NCI-H748 treated with DMSO at 0.1 percent for 48 hours (cell line): ENCODE results near the gene TMEM120A.
A peak's percentile ranks its signal among the peaks of the same experiment; 100 is the strongest.

Experiments
- DNase-seq: peaks from one replicate; lab custom pipeline; 2025; lab: John Stamatoyannopoulos, UW

TMEM120A gene

GRCh38 chr7:75995052-75995471 is 667 bp upstream of the TMEM120A start:
- no peak for DNase-seq

DNA sequence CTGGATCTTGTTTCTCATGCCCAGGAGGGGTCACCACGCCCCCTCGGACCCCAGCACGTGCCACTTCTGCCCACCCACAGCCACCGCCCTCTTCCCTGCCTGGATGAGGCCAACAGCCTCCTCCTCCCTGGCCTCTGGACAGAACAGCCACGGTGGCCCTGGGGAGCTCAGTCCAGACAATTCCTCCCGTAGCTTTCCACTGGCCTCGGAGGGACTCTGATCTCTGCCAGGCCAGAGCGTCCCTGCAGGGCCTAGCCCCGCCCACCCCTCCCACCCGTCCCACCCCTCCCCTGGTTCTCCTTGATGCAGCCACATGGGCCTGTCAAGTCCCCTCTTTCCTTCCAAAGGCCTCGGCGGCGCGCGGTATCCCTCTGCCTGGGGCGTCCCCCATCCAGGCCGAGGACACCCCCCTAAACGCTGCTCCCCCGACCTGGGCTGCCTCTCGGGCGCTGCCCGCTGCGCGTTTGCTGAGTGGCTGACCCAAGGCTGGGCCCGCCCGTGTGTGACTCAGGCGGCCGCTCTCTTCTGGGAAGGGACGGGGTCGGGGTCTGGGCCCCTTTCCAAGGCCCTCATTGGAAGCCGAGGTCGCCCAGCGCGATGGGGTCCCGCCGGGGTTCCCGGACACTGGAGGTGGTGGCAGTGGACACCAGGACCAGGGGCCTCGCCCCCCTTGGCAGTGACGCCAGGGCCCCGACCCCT is 557 bp downstream of the TMEM120A start:
- DNase-seq: peak; percentile 5

DNA sequence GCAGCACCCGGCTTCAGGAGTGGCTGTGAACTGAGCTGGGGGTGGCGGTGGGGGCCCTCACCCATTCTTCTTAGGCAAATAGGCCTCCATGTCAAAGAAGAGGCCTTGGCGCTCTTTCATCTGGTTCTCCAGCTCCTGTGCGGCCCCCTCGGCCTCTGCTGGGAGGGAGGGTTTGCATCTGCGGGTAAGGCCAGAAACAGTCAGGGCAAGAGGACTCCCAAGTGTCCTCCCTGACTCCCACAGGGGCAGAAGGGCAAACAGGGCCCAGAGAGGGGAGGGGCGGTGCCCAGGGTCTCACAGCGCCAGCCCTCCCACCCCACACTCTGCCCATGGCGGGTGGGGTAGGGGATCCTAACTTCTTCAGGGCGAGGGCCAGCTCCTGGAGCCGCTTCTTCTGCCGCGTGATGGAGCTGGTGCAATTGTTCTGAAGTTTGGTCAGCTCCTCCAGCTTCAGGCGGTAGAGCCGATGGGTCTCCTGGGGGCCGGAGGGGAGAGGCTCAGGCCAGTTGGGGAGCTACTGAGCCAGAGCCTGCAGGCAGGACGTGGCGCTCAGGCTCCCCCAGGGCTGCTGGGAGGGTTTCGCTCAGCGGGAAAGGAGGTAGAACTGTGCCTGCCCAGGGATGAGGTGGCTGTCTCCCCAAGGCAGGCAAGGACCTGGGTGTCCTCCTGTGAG is 2.2 kb downstream of the TMEM120A start:
- DNase-seq: no peak

DNA sequence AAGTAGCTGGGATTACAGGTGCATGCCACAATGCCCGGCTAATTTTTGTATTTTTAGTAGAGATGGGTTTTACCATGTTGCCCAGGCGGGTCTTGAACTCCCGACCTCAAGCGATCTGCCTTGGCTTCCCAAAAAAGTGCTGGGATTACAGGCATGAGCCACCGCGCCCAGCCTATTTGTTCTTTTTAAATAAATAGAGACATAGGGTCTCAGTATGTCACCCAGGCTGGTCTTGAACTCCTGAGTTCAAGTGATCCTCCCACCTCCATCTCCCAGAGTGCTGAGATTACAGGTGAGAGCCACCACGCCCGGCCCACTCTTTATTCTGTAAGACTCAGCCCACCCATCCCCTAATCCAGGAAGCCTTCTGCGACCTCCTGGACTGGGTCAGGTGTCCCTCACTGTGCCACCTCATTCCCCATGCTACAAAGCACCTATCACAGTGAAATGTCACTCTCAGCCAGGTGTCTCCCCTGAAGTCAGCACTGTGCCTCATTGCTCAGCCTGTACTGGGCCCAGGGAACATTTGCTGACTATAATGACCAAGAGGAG is 2.8 kb downstream of the TMEM120A start:
- no peak for DNase-seq

DNA sequence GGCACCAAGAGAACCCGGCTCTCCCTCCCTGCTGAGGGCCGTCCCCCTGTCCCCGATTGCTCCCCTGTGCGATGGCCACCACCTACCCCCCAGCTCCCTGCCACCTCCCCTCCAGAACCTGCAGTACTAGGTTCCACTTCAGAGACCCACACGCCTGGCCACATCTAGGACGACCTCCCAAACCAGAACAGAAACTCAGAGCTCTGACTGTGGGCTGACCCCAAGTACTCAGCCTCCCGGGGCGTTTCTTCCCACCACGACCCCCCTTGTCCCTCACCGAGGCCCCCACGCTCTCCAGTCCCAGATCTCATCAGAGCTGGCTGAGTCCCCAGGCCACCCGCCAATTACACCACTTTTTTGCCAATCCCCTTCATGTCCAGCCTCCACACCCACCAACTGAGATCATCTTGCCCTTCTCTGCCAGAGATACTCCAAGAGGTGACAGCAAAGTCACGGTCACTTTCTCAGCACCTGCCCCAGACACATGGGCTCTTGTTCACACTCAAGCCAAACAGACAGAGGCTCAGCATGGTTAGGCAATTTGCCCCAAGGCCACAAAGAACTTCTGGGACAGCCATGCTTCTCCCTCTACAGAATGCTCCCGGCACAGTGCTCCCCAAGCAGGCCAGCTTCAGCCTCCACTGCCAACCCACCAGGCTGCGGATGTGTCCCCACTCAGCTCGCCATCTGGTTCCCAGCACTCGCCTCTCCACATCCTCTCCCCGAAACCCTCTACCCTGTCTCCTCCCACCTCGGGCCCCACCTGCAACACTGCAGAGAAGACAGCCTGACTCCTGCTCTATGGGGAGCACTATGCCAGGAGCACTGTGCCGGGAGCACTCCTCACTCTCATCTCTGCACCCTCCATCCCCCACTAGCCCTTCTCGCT is 4.7 kb downstream of the TMEM120A start:
- DNase-seq: no peak

DNA sequence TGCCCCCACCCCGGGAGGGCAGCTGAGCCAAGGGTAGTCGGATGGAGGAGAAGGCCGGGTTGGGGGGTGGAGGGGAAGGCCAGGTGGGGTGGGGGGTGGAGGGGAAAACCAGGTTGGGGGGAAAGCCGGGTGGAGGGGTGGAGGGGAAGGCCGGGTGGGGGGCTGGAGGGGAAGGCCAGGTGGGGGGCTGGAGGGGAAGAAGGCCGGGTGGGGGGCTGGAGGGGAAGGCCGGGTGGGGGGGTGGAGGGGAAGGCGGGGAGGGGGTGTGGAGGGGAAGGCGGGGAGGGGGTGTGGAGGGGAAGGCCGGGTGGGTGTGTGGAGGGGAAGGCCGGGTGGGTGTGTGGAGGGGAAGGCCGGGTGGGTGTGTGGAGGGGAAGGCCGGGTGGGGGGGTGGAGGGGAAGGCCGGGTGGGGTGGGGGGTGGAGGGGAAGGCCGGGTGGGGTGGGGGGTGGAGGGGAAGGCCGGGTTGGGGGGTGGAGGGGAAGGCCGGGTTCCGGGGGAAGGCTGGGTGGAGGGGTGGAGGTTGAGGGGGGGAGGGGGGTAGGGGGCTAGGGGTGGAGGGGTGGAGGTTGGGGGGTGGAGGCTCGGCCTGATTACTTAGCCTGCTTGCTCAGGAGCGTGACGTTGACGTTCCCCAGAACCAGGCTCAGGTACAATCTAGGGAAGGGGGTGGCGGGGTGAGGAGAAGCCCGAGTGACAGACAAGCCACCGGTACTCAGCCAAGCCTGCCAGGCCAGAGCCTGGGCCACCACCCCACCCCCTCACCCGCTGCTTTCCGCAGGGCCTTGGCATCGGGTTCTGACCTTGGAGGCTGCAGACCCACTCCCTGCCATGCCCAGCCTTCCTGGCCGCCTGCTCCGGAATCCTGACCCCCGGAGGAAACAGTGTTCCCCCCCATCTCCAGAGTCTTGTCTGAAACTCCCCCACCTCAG is 5.6 kb downstream of the TMEM120A start:
- DNase-seq: no peak

DNA sequence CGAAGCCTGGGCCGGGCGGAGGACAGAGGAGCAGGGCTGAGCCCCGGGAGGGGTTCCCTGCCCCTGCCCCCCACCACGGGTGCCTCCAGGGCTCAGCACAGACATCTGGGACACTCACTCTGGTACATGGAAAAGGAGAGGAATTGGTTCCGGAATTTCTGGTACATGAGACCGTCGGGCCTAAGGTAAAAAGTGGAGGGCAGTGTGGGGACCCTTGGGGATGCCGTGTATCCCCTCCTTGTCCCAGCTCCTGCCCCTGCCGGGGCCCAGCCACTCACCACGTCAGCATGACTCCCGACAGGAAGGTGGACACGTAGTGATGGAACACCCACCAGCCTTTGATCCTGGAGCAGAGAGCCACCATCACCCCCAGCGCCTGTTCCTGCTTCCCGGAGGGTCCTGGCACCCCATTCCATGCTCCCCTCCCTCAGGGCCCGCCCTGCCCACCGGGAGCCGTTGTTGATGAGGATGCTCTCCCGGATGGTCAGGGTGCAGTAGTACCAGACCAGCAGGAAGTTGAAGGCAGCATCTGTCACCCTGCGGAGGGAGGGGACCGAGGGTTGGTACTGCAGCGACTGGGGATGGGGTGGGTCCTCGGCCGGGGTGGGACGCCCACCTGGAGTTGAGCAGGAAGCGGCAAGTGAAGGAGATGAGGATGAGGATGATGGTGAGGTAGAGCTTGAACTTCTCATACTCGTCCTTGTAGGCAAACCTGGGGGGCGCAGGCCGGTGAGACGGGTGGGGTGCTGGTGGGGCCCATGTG is 6.4 kb downstream of the TMEM120A start:
- no peak for DNase-seq

DNA sequence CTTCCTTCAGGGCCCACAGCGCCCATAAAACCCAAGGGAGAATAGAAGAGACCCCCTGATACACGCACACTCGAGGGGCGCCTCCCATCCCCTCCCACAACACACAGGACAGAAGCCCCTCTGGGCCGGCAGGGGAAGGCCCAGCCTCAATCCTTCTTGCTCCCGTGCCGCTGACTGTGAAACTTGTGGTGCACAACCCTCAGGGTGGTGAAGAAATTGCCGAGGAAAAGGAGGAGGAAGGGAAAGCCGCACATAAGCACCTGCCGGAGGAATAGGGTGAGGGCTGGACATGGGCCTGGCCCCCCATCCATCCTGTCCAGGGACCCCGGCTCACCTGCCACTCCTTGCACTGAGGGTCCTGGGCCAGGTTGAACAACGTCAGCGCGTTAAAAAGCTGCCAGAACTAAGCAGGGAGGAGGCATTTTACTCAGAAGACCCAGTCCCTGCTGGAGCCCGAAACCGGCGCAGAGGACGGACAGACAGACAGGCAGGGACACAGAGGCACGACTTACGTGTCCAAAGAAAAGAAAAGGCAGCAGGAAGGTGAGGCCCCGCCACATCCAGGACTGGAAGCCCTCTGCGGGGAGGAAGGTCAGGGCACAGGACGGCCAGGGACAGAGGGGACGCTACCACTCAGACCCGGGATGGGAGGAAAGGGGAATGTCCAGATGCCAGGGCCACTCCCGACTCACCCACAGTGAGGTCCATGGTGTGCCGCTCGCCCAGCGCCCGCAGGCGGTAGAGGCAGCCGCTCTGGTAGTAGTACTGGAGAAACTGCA is 7.2 kb downstream of the TMEM120A start:
- no peak for DNase-seq

GRCh38 chr7:75986147-75986781 is 8.1 kb downstream of the TMEM120A start:
- no peak for DNase-seq

DNA sequence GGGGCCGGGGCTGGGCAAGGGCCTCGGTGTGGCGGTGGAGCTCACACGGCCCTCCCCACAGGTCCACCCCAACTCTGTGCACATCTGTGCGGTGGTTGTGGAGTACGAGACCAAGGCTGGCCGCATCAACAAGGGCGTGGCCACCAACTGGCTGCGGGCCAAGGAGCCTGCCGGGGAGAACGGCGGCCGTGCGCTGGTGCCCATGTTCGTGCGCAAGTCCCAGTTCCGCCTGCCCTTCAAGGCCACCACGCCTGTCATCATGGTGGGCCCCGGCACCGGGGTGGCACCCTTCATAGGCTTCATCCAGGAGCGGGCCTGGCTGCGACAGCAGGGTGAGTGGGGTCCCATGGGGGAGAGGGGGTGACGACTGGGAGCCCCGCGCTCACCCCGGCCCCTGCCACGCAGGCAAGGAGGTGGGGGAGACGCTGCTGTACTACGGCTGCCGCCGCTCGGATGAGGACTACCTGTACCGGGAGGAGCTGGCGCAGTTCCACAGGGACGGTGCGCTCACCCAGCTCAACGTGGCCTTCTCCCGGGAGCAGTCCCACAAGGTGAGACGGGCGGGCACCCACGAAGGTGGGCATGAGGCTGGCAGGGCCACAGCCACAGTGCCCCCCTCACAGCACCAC is 8.8 kb downstream of the TMEM120A start:
- no peak for DNase-seq

DNA sequence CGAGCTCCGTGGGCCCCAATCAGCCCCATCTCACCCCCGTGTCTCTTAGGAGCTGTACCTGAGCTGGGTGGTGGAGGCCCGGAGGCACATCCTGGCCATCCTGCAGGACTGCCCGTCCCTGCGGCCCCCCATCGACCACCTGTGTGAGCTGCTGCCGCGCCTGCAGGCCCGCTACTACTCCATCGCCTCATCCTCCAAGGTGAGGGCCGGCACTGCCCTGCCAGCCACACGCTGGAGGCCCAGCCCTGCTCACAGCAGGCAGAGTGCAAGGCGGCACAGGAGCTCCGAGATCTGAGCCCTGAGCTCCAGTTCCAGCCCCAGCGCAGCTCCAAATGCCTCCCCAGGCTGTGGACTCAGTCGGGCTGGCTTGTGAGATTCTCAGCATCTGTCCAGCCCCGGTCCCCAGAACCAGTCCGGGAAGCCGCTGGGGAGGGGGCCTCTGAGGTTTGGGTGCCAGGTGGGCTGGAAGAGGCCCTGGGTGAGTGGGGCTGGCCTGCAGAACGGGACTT is 9.3 kb downstream of the TMEM120A start:
- DNase-seq: no peak

GRCh38 chr7:75984130-75985008 is 10.0 kb downstream of the TMEM120A start:
- no peak for DNase-seq

DNA sequence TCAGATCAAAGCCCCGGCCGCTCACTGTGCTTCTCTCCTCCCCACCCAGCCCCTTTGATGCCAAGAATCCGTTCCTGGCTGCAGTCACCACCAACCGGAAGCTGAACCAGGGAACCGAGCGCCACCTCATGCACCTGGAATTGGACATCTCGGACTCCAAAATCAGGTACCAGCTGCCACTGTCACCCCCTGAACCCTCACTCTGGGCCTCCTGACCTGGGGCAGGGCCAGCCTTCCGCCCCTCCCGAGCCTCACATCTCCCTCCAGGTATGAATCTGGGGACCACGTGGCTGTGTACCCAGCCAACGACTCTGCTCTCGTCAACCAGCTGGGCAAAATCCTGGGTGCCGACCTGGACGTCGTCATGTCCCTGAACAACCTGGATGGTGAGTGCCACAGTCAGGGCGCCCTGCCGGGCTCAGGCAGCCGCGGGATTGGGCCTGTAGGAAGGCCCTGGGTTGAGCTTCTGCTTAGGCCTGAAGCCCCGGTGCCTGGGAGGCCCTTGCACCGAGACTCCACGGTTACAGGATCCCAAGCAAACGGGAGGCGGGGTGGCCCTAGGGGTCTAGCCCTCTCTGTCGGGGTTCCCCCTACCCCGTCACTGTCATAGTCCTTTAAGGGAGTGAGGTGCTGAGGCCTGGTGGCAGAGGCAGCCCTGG is 10.8 kb downstream of the TMEM120A start:
- DNase-seq: no peak

- no peak for DNase-seq
Observed at GRCh38 chr7:75982306-75983064, 11.9 kb downstream of the TMEM120A start.

DNA sequence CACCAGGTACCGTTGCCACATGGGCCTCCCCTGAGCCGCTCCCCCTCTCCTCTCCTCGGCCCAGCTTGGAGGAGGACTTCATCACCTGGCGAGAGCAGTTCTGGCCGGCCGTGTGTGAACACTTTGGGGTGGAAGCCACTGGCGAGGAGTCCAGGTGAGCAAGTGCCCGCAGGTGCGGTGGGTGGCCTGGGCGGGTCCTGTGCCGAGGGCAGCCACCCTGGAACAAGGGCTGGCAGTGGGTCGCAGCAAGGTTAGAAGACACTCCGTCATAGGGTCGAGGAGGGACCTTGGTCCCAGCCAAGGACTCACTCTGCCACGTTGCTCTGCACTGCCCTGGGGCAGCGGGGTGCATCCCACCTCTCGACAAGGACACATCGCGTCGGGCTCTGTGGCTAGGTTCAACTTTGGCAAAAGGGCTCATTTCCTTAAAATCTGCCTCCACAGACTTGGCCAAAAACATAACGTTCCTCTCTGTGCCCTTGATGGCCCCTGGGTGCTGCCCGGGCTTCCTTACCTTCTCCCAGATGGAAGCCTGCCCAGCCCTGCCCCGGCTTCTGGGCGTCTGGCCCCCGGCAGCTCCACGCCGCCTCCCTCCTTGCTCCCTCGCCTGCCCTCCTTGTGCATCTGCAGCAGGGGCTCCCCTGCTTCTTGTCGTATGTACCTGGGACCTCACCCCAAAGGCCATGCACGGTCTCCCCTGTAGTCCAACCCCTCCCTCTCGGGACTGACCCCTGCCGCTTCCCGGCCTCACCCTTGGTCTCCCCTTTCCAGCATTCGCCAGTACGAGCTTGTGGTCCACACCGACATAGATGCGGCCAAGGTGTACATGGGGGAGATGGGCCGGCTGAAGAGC is 12.7 kb downstream of the TMEM120A start:
- no peak for DNase-seq

- DNase-seq: no peak
Observed at GRCh38 chr7:75981203-75981452, 13.3 kb downstream of the TMEM120A start.
